OCI-LY3 (cell line): ENCODE results near the gene ZNF516.

Experiments
- H2AFZ ChIP-seq: fragments of 200-600, 300-600 bp; shearing (Covaris generic); 2 replicates; pipeline ENCODE4 v1.6.0; 2014; ENCODE audit warnings: antibody characterized with exemption, low read depth, low read length
- H3K27ac ChIP-seq: fragments of 200-600, 300-600 bp; sonication (generic); 2 replicates; pipeline ENCODE4 v1.5.1; 2014; ENCODE audit warnings: mild to moderate bottlenecking, low read length, moderate library complexity, mixed read lengths
- H3K27me3 ChIP-seq: fragments of 200-600, 300-600 bp; sonication (generic); 2 replicates; pipeline ENCODE4 v1.6.1; 2014; ENCODE audit warnings: low read depth, low read length, mixed read lengths
- H3K36me3 ChIP-seq: fragments of 200-600, 300-600 bp; sonication (generic); replicated peaks from 2 replicates; pipeline ENCODE3; 2014; ENCODE audit warnings: low read depth, low read length, mixed read lengths
- H3K4me1 ChIP-seq: fragments of 300-600, 200-600 bp; sonication (generic); 2 replicates; pipeline ENCODE4 v1.6.1; 2014; ENCODE audit warnings: low read length, mixed read lengths
- H3K4me2 ChIP-seq: fragments of 200-600, 300-600 bp; sonication (generic); 2 replicates; pipeline ENCODE4 v1.6.1; 2014; ENCODE audit warnings: low read length, mixed read lengths
- H3K4me3 ChIP-seq: fragments of 300-600, 200-600 bp; sonication (generic); 2 replicates; pipeline ENCODE4 v1.5.1; 2014; ENCODE audit warnings: antibody characterized with exemption, mild to moderate bottlenecking, low read length, moderate library complexity
- H3K79me2 ChIP-seq: fragments of 300-600, 200-600 bp; shearing (Covaris generic); 2 replicates; pipeline ENCODE4 v1.6.1; 2014; ENCODE audit warnings: mild to moderate bottlenecking, low read length, mixed read lengths
- H3K9ac ChIP-seq: fragments of 300-600, 200-600 bp; shearing (Covaris generic); 2 replicates; pipeline ENCODE4 v1.6.0; 2014; ENCODE audit warnings: mild to moderate bottlenecking, low read length, moderate library complexity
- H3K9me3 ChIP-seq: fragments of 200-600, 300-600 bp; shearing (Covaris generic); 2 replicates; pipeline ENCODE4 v1.6.1; 2014; ENCODE audit warnings: low read length, mixed read lengths; ENCODE audit not compliant: insufficient read depth
- H4K20me1 ChIP-seq: fragments of 200-600, 300-600 bp; sonication (generic); 2 replicates; pipeline ENCODE4 v1.6.1; 2016; ENCODE audit warnings: low read length, mixed read lengths; ENCODE audit not compliant: insufficient read depth
- EZH2phosphoT487 ChIP-seq: fragments of 200-600 bp; shearing (Covaris generic); IDR thresholded peaks from 2 replicates; pipeline ENCODE4 v1.6.1; 2018; ENCODE audit warnings: antibody characterized with exemption, mixed run types, low read depth
- TF ChIP-seq, protein P1 (sequence below): fragments of 200-600, 300-600 bp; sonication (generic); IDR thresholded peaks from 2 replicates; pipeline ENCODE4 v1.5.1; 2014; ENCODE audit warnings: antibody characterized with exemption, low read length, low read depth

ZNF516 gene

DNA sequence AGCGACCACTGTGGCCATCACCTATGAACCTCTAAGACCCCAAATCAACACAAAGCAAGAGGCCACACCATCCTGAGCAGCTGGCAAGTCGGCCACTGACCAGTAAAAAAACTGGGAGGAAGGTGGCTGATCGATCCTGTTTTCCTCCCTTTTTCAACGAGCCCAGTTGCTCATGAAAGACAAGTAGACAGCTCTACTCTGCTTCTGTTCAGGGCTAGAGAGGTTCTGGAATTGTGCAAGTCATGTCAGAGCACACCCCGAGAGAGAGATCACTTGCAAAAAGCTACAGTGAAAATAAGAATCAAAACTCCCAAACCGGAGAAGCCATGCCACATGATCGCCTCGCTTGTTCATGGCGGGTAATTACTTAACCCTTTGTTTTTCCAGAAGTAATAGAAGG is 34.6 kb downstream of the ZNF516 start:
- Histone ChIP-seq H3K27me3 (no peaks in the 10 kb centered on the region), H3K27ac (no peak overlapping the region), H3K4me3 (no peak overlapping the region), H3K9me3 (no peaks in the 10 kb centered on the region), H3K9ac (no peak overlapping the region), H4K20me1 (no peaks in the 10 kb centered on the region), H2AFZ (no peak overlapping the region), H3K4me1 (no peaks in the 10 kb centered on the region), H3K36me3 (no peaks in the 10 kb centered on the region), H3K4me2 (no peak overlapping the region), H3K79me2 (no peaks in the 10 kb centered on the region)
- TF ChIP-seq EZH2phosphoT487 = no peak
- TF ChIP-seq, protein P1, sequence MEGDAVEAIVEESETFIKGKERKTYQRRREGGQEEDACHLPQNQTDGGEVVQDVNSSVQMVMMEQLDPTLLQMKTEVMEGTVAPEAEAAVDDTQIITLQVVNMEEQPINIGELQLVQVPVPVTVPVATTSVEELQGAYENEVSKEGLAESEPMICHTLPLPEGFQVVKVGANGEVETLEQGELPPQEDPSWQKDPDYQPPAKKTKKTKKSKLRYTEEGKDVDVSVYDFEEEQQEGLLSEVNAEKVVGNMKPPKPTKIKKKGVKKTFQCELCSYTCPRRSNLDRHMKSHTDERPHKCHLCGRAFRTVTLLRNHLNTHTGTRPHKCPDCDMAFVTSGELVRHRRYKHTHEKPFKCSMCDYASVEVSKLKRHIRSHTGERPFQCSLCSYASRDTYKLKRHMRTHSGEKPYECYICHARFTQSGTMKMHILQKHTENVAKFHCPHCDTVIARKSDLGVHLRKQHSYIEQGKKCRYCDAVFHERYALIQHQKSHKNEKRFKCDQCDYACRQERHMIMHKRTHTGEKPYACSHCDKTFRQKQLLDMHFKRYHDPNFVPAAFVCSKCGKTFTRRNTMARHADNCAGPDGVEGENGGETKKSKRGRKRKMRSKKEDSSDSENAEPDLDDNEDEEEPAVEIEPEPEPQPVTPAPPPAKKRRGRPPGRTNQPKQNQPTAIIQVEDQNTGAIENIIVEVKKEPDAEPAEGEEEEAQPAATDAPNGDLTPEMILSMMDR = no peak

DNA sequence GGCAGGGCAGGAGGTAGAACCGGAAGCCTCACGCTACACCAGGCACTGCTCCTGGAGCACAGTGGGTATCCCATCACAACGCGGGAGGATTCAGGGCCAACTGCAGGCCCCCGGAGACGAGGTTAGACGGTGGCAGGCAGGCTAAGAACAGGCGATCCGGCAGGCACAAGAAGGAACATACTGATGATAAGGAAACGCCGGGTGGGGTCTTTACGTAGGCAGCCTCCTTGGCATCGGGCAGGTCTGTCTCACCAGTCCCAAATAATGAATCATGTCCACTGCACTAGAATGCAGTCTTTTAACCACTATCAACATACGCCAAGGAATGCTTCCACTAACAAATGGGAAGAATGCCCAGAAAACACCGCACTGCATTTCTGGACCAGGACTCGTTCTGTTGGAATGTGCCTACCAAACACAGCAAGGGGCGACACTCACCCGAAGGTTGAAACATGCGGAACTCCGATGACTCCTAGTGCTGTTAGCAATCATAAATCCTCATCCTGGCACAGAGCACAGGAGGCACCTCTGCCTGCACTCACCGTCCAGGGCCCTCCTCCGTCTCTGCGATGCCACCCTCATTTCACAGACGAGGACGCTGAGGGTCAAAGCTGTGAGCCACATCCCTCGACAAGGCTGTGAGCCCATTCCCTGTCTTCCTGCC is 35.2 kb downstream of the ZNF516 start:
- Histone ChIP-seq H4K20me1 (no peaks in the 10 kb centered on the region), H2AFZ (no peak overlapping the region), H3K9ac (no peak overlapping the region), H3K36me3 (no peaks in the 10 kb centered on the region), H3K27me3 (no peaks in the 10 kb centered on the region), H3K27ac (no peak overlapping the region), H3K79me2 (no peaks in the 10 kb centered on the region), H3K4me3 (no peak overlapping the region), H3K4me1 (no peaks in the 10 kb centered on the region), H3K9me3 (no peaks in the 10 kb centered on the region), H3K4me2 (no peak overlapping the region)
- no peak for TF ChIP-seq EZH2phosphoT487
- TF ChIP-seq, protein P1 = no peak

- TF ChIP-seq, protein P1 = no peak
- TF ChIP-seq EZH2phosphoT487 = no peak
- H3K27me3 ChIP-seq = no peaks in the 10 kb centered on the region
- H3K4me3 ChIP-seq = no peak overlapping the region
- no peaks in the 10 kb centered on the region for H3K4me1 ChIP-seq
- no peaks in the 10 kb centered on the region for H4K20me1 ChIP-seq
- no peaks in the 10 kb centered on the region for H3K36me3 ChIP-seq
- H3K9ac ChIP-seq = no peak overlapping the region
- H2AFZ ChIP-seq = no peak overlapping the region
- H3K4me2 ChIP-seq = no peak overlapping the region
- no peaks in the 10 kb centered on the region for H3K9me3 ChIP-seq
- no peak overlapping the region for H3K27ac ChIP-seq
- H3K79me2 ChIP-seq = no peaks in the 10 kb centered on the region
These were observed 35.7 kb downstream of the ZNF516 start for GRCh38 chr18:76459312-76459686.

- H3K4me2 ChIP-seq = no peak overlapping the region
- H3K4me1 ChIP-seq = no peaks in the 10 kb centered on the region
- no peak overlapping the region for H2AFZ ChIP-seq
- no peaks in the 10 kb centered on the region for H3K36me3 ChIP-seq
- no peaks in the 10 kb centered on the region for H3K27me3 ChIP-seq
- no peak for TF ChIP-seq EZH2phosphoT487
- TF ChIP-seq, protein P1 = no peak
- H4K20me1 ChIP-seq = no peaks in the 10 kb centered on the region
- H3K79me2 ChIP-seq = no peaks in the 10 kb centered on the region
- no peaks in the 10 kb centered on the region for H3K9me3 ChIP-seq
- H3K27ac ChIP-seq = no peak overlapping the region
- no peak overlapping the region for H3K4me3 ChIP-seq
- no peak overlapping the region for H3K9ac ChIP-seq
These were observed 36.3 kb downstream of the ZNF516 start for GRCh38 chr18:76458522-76459311.
